Activated CD8-positive, alpha-beta memory T cell treated with anti-CD3 and anti-CD28 coated beads for 1 hour (primary cell): Measurements from ENCODE around the gene MTHFD1L.
"Not testable (repeated sequence)": the region's sequence is repeated elsewhere in the genome, so short reads cannot be mapped to it uniquely, and the experiment has no call there.

ENCODE experiments used
- DNase-seq, 2 donors: peaks; one replicate each; pipeline ENCODE4 v3.0.0-alpha.2; 2020; ENCODE audit warnings: low read depth in 1 of 2; ENCODE audit errors: extremely low read depth in 1 of 2

Gene MTHFD1L

GRCh38 chr6:151063842-151064647, 198.5 kb downstream of the MTHFD1L start:
- no peak for DNase-seq

GRCh38 chr6:151065027-151065815, 199.7 kb downstream of the MTHFD1L start:
- DNase-seq: no peak

- DNase-seq: no peak
These were observed 202.4 kb downstream of the MTHFD1L start for GRCh38 chr6:151067684-151068596.

- DNase-seq: no peak
These were observed 203.3 kb downstream of the MTHFD1L start for GRCh38 chr6:151068761-151069312.

- DNase-seq: no peak
These were observed 204.1 kb downstream of the MTHFD1L start for GRCh38 chr6:151069641-151070040.

- DNase-seq: no peak
These were observed 205.1 kb downstream of the MTHFD1L start for GRCh38 chr6:151070631-151071051.

- DNase-seq: no peak
These were observed 205.8 kb downstream of the MTHFD1L start for GRCh38 chr6:151071295-151071694.

GRCh38 chr6:151073146-151073545, 207.6 kb downstream of the MTHFD1L start:
- no peak for DNase-seq

GRCh38 chr6:151073701-151074100, 208.2 kb downstream of the MTHFD1L start:
- no peak for DNase-seq

- DNase-seq: no peak
These were observed 209.5 kb downstream of the MTHFD1L start for GRCh38 chr6:151075005-151075404.

GRCh38 chr6:151075527-151075926, 210.0 kb downstream of the MTHFD1L start:
- no peak for DNase-seq

GRCh38 chr6:151075930-151076555, 210.5 kb downstream of the MTHFD1L start:
- DNase-seq: no peak

GRCh38 chr6:151078655-151079054, 213.2 kb downstream of the MTHFD1L start:
- DNase-seq: no peak

GRCh38 chr6:151081656-151082055, 216.2 kb downstream of the MTHFD1L start:
- no peak for DNase-seq

GRCh38 chr6:151082079-151082478, 216.6 kb downstream of the MTHFD1L start:
- no peak for DNase-seq

- DNase-seq: no peak
These were observed 218.8 kb downstream of the MTHFD1L start for GRCh38 chr6:151084275-151084674.

GRCh38 chr6:151087055-151087454, 221.6 kb downstream of the MTHFD1L start:
- not testable (repeated sequence) for DNase-seq

GRCh38 chr6:151087861-151088598, 222.5 kb downstream of the MTHFD1L start:
- no peak for DNase-seq

- no peak for DNase-seq
These were observed 223.1 kb downstream of the MTHFD1L start for GRCh38 chr6:151088599-151088935.

- DNase-seq: no peak
These were observed 223.5 kb downstream of the MTHFD1L start for GRCh38 chr6:151088963-151089362.
